ENCODE measurements around the gene TDRD10.

TDRD10 gene

DNA sequence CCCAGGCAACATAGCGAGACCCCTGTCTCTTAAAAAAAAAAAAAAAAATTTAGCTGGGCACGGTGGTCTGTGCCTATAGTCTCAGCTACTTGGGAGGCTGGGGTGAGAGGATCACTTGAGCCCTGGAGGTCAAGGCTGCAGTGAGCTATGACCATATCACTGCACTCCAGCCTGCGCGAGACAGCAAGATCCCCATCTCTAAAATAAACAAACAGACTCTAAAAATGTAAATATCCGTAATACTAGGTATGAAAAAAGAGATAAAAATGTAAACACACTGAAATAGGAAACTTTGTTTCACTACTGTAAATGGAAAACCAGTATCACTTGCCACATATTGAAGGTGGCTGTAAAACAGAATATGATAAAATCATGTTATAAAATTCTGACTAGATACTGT is 88.7 kb downstream of the TDRD10 start:
- DNase-seq = no peak
- in situ Hi-C loops (cut with HindIII; ENCODE audit: low pct_ligation_motif_present, low pct_unique_long_range_greater_than_20kb, low sequenced_read_pairs) = no loop called here

DNA sequence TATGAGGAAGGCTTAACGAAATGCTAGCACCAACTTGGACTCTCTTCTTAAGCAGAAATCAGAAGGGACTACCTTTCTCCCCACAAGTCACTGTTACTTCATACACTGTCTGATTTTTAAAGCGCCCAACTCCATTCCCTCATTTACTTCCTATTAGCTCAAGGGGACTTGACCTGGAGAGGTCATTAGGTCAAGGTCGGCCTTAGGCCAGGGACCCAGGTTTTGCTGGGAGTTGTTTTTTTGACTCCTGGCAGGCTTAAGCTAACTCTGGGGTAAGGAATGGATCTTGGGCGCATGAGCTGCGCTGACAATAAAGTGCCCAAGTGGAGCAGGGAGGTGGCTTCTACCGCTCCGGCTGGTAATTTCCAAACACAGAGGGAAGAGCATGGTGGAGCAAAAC is 89.2 kb downstream of the TDRD10 start:
- in situ Hi-C loops (cut with HindIII; ENCODE audit: low pct_ligation_motif_present, low pct_unique_long_range_greater_than_20kb, low sequenced_read_pairs) = no loop called here

DNA sequence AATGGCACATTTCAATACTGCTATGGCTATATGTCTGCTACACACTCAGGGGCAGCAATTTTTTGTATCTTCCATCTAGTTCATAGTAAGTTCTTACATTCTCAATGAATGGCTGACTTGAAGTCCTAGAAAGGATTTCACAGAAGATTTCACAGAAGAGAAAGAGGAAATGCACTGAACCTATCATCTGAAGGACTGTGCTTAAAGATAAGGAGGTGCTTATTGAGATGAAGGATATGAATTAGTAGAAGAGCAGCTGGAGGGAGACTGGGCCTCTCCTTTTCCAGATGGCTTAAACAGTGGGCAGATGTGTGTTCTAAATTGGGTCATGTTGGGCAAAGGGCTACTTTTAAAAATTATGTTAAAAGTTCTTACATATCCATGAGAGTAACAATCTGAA is 91.4 kb downstream of the TDRD10 start:
- in situ Hi-C loops (cut with HindIII; ENCODE audit: low pct_ligation_motif_present, low pct_unique_long_range_greater_than_20kb, low sequenced_read_pairs) = no loop called here

More for the DNA sequence above, 89.2 kb downstream of the TDRD10 start:
- DNase-seq = no peak

DNA sequence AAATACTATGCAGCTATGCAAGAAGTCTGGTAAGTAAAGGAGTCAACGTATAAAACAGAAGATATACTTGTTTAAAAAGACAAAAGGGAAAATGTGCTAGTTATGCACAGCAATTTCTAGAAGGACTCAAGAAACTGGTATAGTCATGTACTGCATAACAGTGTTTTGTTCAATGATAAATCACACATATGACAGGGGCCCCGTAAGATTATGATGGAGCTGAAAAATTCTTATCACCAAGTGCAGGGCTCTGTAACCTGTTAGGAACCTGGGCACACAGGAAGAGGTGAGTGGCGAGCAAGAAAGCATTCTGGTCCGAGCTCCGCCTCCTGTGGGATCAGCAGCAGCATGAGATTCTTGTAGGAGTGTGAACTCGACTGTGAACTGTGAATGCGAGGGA is 92.8 kb downstream of the TDRD10 start:
- DNase-seq = no peak
- in situ Hi-C loops (cut with HindIII; ENCODE audit: low pct_ligation_motif_present, low pct_unique_long_range_greater_than_20kb, low sequenced_read_pairs) = no loop called here

More for the DNA sequence above, 91.4 kb downstream of the TDRD10 start:
- DNase-seq = no peak

DNA sequence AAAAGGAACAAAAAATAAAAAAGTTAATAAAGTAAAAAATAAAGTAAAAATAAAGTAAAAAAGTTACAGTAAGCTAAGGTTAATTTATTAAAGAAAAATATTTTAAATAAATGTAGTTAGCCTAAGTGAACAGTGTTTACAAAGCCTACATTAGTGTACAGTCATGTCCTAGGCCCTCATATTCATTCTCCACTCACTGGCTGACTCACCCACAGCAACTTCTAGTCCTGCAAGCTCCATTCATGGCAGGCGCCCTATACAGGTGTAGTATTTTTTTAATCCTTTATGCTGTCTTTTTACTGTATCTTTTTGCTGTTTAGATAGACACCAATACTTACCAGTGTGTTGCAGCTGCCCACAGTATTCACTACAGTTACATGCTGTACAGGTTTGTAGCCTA is 93.6 kb downstream of the TDRD10 start:
- in situ Hi-C loops (cut with HindIII; ENCODE audit: low pct_ligation_motif_present, low pct_unique_long_range_greater_than_20kb, low sequenced_read_pairs) = no loop called here
- no peak for DNase-seq

All from ACHN (cell line).